Neural cell (in vitro differentiated cells): ENCODE data around the gene KRTAP5-1. TPM values are rescaled to one million over a fixed set of nuclear protein-coding genes. Genes with fewer than 3 reads are reported as not detected.

Experiments used
- H2AFZ ChIP-seq: fragments of 200-600, 300-800 bp; sonication (generic), shearing (Covaris generic); 2 replicates; pipeline ENCODE4 v1.6.0; 2014; ENCODE audit warnings: low read depth, mild to moderate bottlenecking, antibody characterized with exemption, low read length, moderate library complexity
- H3F3A ChIP-seq: fragments of 200-600 bp; shearing (Covaris generic); 2 replicates; pipeline ENCODE4 v1.6.1; 2016; ENCODE audit warnings: mild to moderate bottlenecking, moderate library complexity, mixed read lengths, antibody characterized with exemption, low read length; ENCODE audit not compliant: insufficient read depth, poor library complexity, severe bottlenecking
- H3K27ac ChIP-seq: fragments of 200-600, 300-800 bp; sonication (generic), shearing (Covaris generic); 2 replicates; pipeline ENCODE4 v1.5.1; 2014; ENCODE audit warnings: mild to moderate bottlenecking, low read length, moderate library complexity
- H3K27me3 ChIP-seq: fragments of 300-800, 200-600 bp; sonication (generic), shearing (Covaris generic); 2 replicates; pipeline ENCODE4 v1.6.0; 2014; ENCODE audit warnings: mild to moderate bottlenecking, low read depth, low read length, moderate library complexity; ENCODE audit not compliant: insufficient read depth
- H3K36me3 ChIP-seq: fragments of 300-800, 200-600 bp; sonication (generic), shearing (Covaris generic); 2 replicates; pipeline ENCODE4 v1.5.1; 2014; ENCODE audit warnings: mild to moderate bottlenecking, antibody characterized with exemption, low read length, moderate library complexity; ENCODE audit not compliant: insufficient read depth
- H3K4me2 ChIP-seq: fragments of 300-800, 200-600 bp; sonication (generic), shearing (Covaris generic); 2 replicates; pipeline ENCODE4 v1.6.0; 2014; ENCODE audit warnings: mild to moderate bottlenecking, low read length
- H3K4me3 ChIP-seq: fragments of 300-800, 200-600 bp; sonication (generic), shearing (Covaris generic); 2 replicates; pipeline ENCODE4 v1.5.1; 2014; ENCODE audit warnings: mild to moderate bottlenecking, low read length, moderate library complexity
- H3K79me2 ChIP-seq: fragments of 200-600 bp; shearing (Covaris generic); replicated peaks from 2 replicates; pipeline ENCODE4 v1.6.0; 2014; ENCODE audit warnings: mild to moderate bottlenecking, low read length, moderate library complexity; ENCODE audit not compliant: insufficient read depth
- H3K9ac ChIP-seq: fragments of 300-800, 200-600 bp; sonication (generic), shearing (Covaris generic); 2 replicates; pipeline ENCODE4 v1.6.1; 2016; ENCODE audit warnings: mild to moderate bottlenecking, low read length, mixed read lengths
- H3K9me2 ChIP-seq: fragments of 200-600 bp; shearing (Covaris generic); 2 replicates; pipeline ENCODE4 v1.6.1; 2016; ENCODE audit warnings: mild to moderate bottlenecking, low read length, mixed read lengths; ENCODE audit not compliant: insufficient read depth
- H3K9me3 ChIP-seq: fragments of 200-600, 300-800 bp; sonication (generic), shearing (Covaris generic); 2 replicates; pipeline ENCODE4 v1.6.1; 2016; ENCODE audit warnings: mild to moderate bottlenecking, mixed run types, low read length, moderate library complexity, mixed read lengths
- H4K20me1 ChIP-seq: fragments of 200-600 bp; shearing (Covaris generic); 2 replicates; pipeline ENCODE4 v1.6.1; 2016; ENCODE audit warnings: mild to moderate bottlenecking, mixed run types; ENCODE audit not compliant: insufficient read depth
- CTCF ChIP-seq: fragments of 450-650 bp; IDR thresholded peaks from 2 replicates; pipeline ENCODE4 v1.5.1; 2014; ENCODE audit warnings: antibody characterized with exemption, mild to moderate bottlenecking, moderate library complexity; ENCODE audit not compliant: poor library complexity, severe bottlenecking
- EP300 ChIP-seq: fragments of 450-650 bp; conservative IDR thresholded peaks from 2 replicates; pipeline ENCODE4 v1.6.1; 2014; ENCODE audit warnings: antibody characterized with exemption, mild to moderate bottlenecking, moderate library complexity; ENCODE audit not compliant: poor library complexity, severe bottlenecking
- EZH2 ChIP-seq: fragments of 200-600, 300-800 bp; shearing (Covaris generic), sonication (generic); IDR thresholded peaks from 2 replicates; pipeline ENCODE4 v1.6.1; 2014; ENCODE audit warnings: antibody characterized with exemption, low read length, borderline replicate concordance, mild to moderate bottlenecking; ENCODE audit not compliant: insufficient read depth, poor library complexity, severe bottlenecking
- MXI1 ChIP-seq: fragments of 450-650 bp; conservative IDR thresholded peaks from 2 replicates; pipeline ENCODE4 v1.6.1; 2014; ENCODE audit warnings: antibody characterized with exemption, mild to moderate bottlenecking; ENCODE audit not compliant: poor library complexity, severe bottlenecking
- POLR2AphosphoS5 ChIP-seq: IDR thresholded peaks from 2 replicates; pipeline ENCODE4 v1.6.1; 2012
- RAD21 ChIP-seq: fragments of 450-650 bp; conservative IDR thresholded peaks from 2 replicates; pipeline ENCODE4 v1.6.1; 2014; ENCODE audit warnings: antibody characterized with exemption, mild to moderate bottlenecking, moderate library complexity
- REST ChIP-seq: IDR thresholded peaks from 2 replicates; pipeline ENCODE4 v1.6.1; 2012; ENCODE audit warnings: borderline replicate concordance
- SMC3 ChIP-seq: fragments of 450-650 bp; conservative IDR thresholded peaks from 2 replicates; pipeline ENCODE4 v1.6.1; 2014; ENCODE audit warnings: antibody characterized with exemption, mild to moderate bottlenecking, moderate library complexity; ENCODE audit not compliant: poor library complexity
- TAF1 ChIP-seq: IDR thresholded peaks from 2 replicates; pipeline ENCODE4 v1.6.1; 2012; ENCODE audit warnings: low read depth
- polyA plus RNA-seq: library from polyadenylated mRNA; depleted of rRNA; stranded (reverse); fragments of >200 nt; gene quantifications from 2 replicates; pipeline ENCODE4 v1.2.3, GENCODE V29; 2014

KRTAP5-1 gene
- polyA plus RNA-seq, 1 donor from 2014 or later, result not detected

GRCh38 chr11:1558775-1559110 lies 26.3 kb downstream of the KRTAP5-1 start:
- Histone ChIP-seq H4K20me1 (peaks cover 36% of the 10 kb centered on the region), H3K4me2 (no peak overlapping the region), H3K27me3 (no peaks in the 10 kb centered on the region), H2AFZ (no peak overlapping the region), H3F3A (no peaks in the 10 kb centered on the region), H3K79me2 (no peaks in the 10 kb centered on the region), H3K9me2 (no peaks in the 10 kb centered on the region), H3K36me3 (no peaks in the 10 kb centered on the region), H3K9me3 (no peaks in the 10 kb centered on the region), H3K9ac (no peak overlapping the region), H3K4me3 (no peak overlapping the region), H3K27ac (no peak overlapping the region)
- TF ChIP-seq POLR2AphosphoS5 (no peak), EZH2 (no peak), MXI1 (no peak), RAD21 (no peak), REST (no peak), SMC3 (no peak), EP300 (no peak), TAF1 (no peak), CTCF (no peak)

GRCh38 chr11:1557904-1558774 lies 26.9 kb downstream of the KRTAP5-1 start:
- TF ChIP-seq POLR2AphosphoS5 (no peak), CTCF (no peak), SMC3 (no peak), EZH2 (no peak), TAF1 (no peak), MXI1 (no peak), RAD21 (no peak), REST (no peak), EP300 (no peak)
- Histone ChIP-seq H3K27me3 (no peaks in the 10 kb centered on the region), H3F3A (no peaks in the 10 kb centered on the region), H3K9me2 (no peaks in the 10 kb centered on the region), H3K9ac (no peak overlapping the region), H3K4me3 (no peak overlapping the region), H3K79me2 (no peaks in the 10 kb centered on the region), H2AFZ (no peak overlapping the region), H3K27ac (no peak overlapping the region), H3K36me3 (no peaks in the 10 kb centered on the region), H4K20me1 (peaks cover 36% of the 10 kb centered on the region), H3K9me3 (no peaks in the 10 kb centered on the region), H3K4me2 (no peak overlapping the region)
